HUES64 (cell line): ENCODE measurements around the gene SPTBN5.
A peak's percentile ranks its signal among the peaks of the same experiment; 100 is the strongest.

Source experiments
- H3K27ac ChIP-seq: 2 replicates; pipeline ENCODE4 v1.7.0; 2013; ENCODE audit warnings: low read depth, low read length, inconsistent platforms
- H3K27me3 ChIP-seq: 2 replicates; pipeline ENCODE4 v1.6.1; 2013; ENCODE audit warnings: mild to moderate bottlenecking, low read length; ENCODE audit not compliant: insufficient read depth
- H3K36me3 ChIP-seq: 2 replicates; pipeline ENCODE4 v1.6.1; 2013; ENCODE audit warnings: mild to moderate bottlenecking, low read length; ENCODE audit not compliant: insufficient read depth
- H3K4me1 ChIP-seq: 2 replicates; pipeline ENCODE4 v1.6.1; 2013; ENCODE audit warnings: mild to moderate bottlenecking, low read length, moderate library complexity; ENCODE audit not compliant: insufficient read depth
- H3K4me3 ChIP-seq: 2 replicates; pipeline ENCODE4 v1.5.1; 2013; ENCODE audit warnings: mild to moderate bottlenecking, low read length, moderate library complexity
- H3K9ac ChIP-seq: 2 replicates; pipeline ENCODE4 v1.6.1; 2013; ENCODE audit warnings: mild to moderate bottlenecking, low read depth, low read length
- H3K9me3 ChIP-seq: 2 replicates; pipeline ENCODE4 v1.6.1; 2013; ENCODE audit warnings: low read depth, low read length; ENCODE audit not compliant: insufficient read depth
- WGBS: fragments of 150-250, 120-280 bp; methylation state at CpG from one replicate; pipeline ENCODE4 v1.1.7; 2013; ENCODE audit warnings: missing lambda C conversion rate; 5-methylcytosine and 5-hydroxymethylcytosine counted together

The SPTBN5 gene

GRCh38 chr15:41872166-41872747, 21.6 kb downstream of the SPTBN5 start:
- H3K27me3 ChIP-seq: no peaks in the 10 kb centered on the region

GRCh38 chr15:41871175-41871905, 22.5 kb downstream of the SPTBN5 start:
- Histone ChIP-seq H3K4me3 (no peak overlapping the region), H3K27ac (no peak overlapping the region), H3K9ac (no peak overlapping the region), H3K36me3 (no peaks in the 10 kb centered on the region), H3K9me3 (no peaks in the 10 kb centered on the region), H3K27me3 (no peaks in the 10 kb centered on the region), H3K4me1 (no peaks in the 10 kb centered on the region)
- 93% methylated on average over 19 of the region's 19 CpGs for WGBS

More at GRCh38 chr15:41872166-41872747, 21.6 kb downstream of the SPTBN5 start:
- no peaks in the 10 kb centered on the region for H3K4me1 ChIP-seq
- no peaks in the 10 kb centered on the region for H3K9me3 ChIP-seq
- H3K36me3 ChIP-seq: no peaks in the 10 kb centered on the region
- no peak overlapping the region for H3K4me3 ChIP-seq
- H3K9ac ChIP-seq: no peak overlapping the region; the same call in 1 of the 2 replicates
- H3K27ac ChIP-seq: no peak overlapping the region
- 91% methylated on average over 9 of the region's 9 CpGs for WGBS

GRCh38 chr15:41870689-41871081, 23.2 kb downstream of the SPTBN5 start:
- H3K36me3 ChIP-seq: no peaks in the 10 kb centered on the region
- no peak overlapping the region for H3K4me3 ChIP-seq
- H3K27me3 ChIP-seq: no peaks in the 10 kb centered on the region
- 0 out of 2 replicates have a peak overlapping the region, but pooled peaks have one; percentile 9 for H3K9ac ChIP-seq
- H3K4me1 ChIP-seq: no peaks in the 10 kb centered on the region
- WGBS: 86% methylated on average over 9 of the region's 9 CpGs
- H3K9me3 ChIP-seq: no peaks in the 10 kb centered on the region
- no peak overlapping the region for H3K27ac ChIP-seq

- Histone ChIP-seq H3K27me3 (no peaks in the 10 kb centered on the region), H3K36me3 (no peaks in the 10 kb centered on the region), H3K9ac (0 out of 2 replicates have a peak overlapping the region, but pooled peaks have one; percentile 9), H3K9me3 (no peaks in the 10 kb centered on the region), H3K4me1 (no peaks in the 10 kb centered on the region), H3K4me3 (no peak overlapping the region), H3K27ac (no peak overlapping the region)
- 92% methylated on average over 42 of the region's 42 CpGs for WGBS
Observed at GRCh38 chr15:41869770-41870688, 23.8 kb downstream of the SPTBN5 start.

- H3K4me3 ChIP-seq: no peak overlapping the region
- no peak overlapping the region for H3K27ac ChIP-seq
- no peaks in the 10 kb centered on the region for H3K36me3 ChIP-seq
- H3K27me3 ChIP-seq: no peaks in the 10 kb centered on the region
- 96% methylated on average over 15 of the region's 15 CpGs for WGBS
- H3K9ac ChIP-seq: no peak overlapping the region
- no peaks in the 10 kb centered on the region for H3K9me3 ChIP-seq
- no peaks in the 10 kb centered on the region for H3K4me1 ChIP-seq
Observed at GRCh38 chr15:41868321-41868720, 25.5 kb downstream of the SPTBN5 start.

GRCh38 chr15:41866872-41867579, 26.8 kb downstream of the SPTBN5 start:
- H3K27me3 ChIP-seq: no peaks in the 10 kb centered on the region
- no peak overlapping the region for H3K4me3 ChIP-seq
- 90% methylated on average over 25 of the region's 25 CpGs for WGBS
- H3K4me1 ChIP-seq: no peaks in the 10 kb centered on the region
- H3K9me3 ChIP-seq: no peaks in the 10 kb centered on the region
- no peak overlapping the region for H3K9ac ChIP-seq
- H3K36me3 ChIP-seq: no peaks in the 10 kb centered on the region
- no peak overlapping the region for H3K27ac ChIP-seq

GRCh38 chr15:41866263-41866703, 27.6 kb downstream of the SPTBN5 start:
- H3K27ac ChIP-seq: no peak overlapping the region

GRCh38 chr15:41865490-41866055, 28.3 kb downstream of the SPTBN5 start:
- Histone ChIP-seq H3K27me3 (no peaks in the 10 kb centered on the region), H3K9ac (no peak overlapping the region), H3K36me3 (no peaks in the 10 kb centered on the region), H3K4me1 (no peaks in the 10 kb centered on the region), H3K27ac (no peak overlapping the region), H3K9me3 (no peaks in the 10 kb centered on the region), H3K4me3 (no peak overlapping the region)
- 94% methylated on average over 18 of the region's 18 CpGs for WGBS

More at GRCh38 chr15:41866263-41866703, 27.6 kb downstream of the SPTBN5 start:
- H3K36me3 ChIP-seq: no peaks in the 10 kb centered on the region
- no peak overlapping the region for H3K4me3 ChIP-seq
- WGBS: 76% methylated on average over 8 of the region's 8 CpGs
- H3K4me1 ChIP-seq: no peaks in the 10 kb centered on the region
- no peaks in the 10 kb centered on the region for H3K27me3 ChIP-seq
- H3K9ac ChIP-seq: no peak overlapping the region
- H3K9me3 ChIP-seq: no peaks in the 10 kb centered on the region

- H3K27me3 ChIP-seq: no peaks in the 10 kb centered on the region
- no peak overlapping the region for H3K27ac ChIP-seq
- no peaks in the 10 kb centered on the region for H3K4me1 ChIP-seq
- no peaks in the 10 kb centered on the region for H3K36me3 ChIP-seq
- H3K4me3 ChIP-seq: no peak overlapping the region
- 74% methylated on average over 19 of the region's 19 CpGs for WGBS
- H3K9ac ChIP-seq: no peak overlapping the region
- H3K9me3 ChIP-seq: no peaks in the 10 kb centered on the region
Observed at GRCh38 chr15:41862515-41863116, 31.2 kb downstream of the SPTBN5 start.

GRCh38 chr15:41861736-41862356, 32.0 kb downstream of the SPTBN5 start:
- H3K36me3 ChIP-seq: no peaks in the 10 kb centered on the region
- no peaks in the 10 kb centered on the region for H3K27me3 ChIP-seq
- H3K9me3 ChIP-seq: no peaks in the 10 kb centered on the region
- no peaks in the 10 kb centered on the region for H3K4me1 ChIP-seq
- no peak overlapping the region for H3K4me3 ChIP-seq
- no peak overlapping the region for H3K9ac ChIP-seq
- no peak overlapping the region for H3K27ac ChIP-seq
- WGBS: 87% methylated on average over 18 of the region's 18 CpGs
